Transverse colon (tissue), 4 donors: ENCODE data around the gene MAJIN. TPM values are rescaled to one million over a fixed set of nuclear protein-coding genes. Genes with fewer than 3 reads are reported as not detected.

Experiments used
- DNase-seq: peaks from one replicate; pipeline ENCODE4 v3.0.0-alpha.2; 2019
- H3K27ac ChIP-seq, 4 donors: fragments of 200-600 bp; sonication (generic); 2 replicates each; pipeline ENCODE4 v1.5.1; 2016 to 2018; ENCODE audit warnings: inconsistent platforms in 4 of 4
- H3K27me3 ChIP-seq: fragments of 200-600 bp; sonication (generic); 2 replicates; pipeline ENCODE4 v1.5.1; 2017; ENCODE audit warnings: inconsistent platforms
- H3K36me3 ChIP-seq, 4 donors: fragments of 200-600 bp; sonication (generic); 2 replicates each; pipeline ENCODE4 v1.5.1; 2017 to 2019; ENCODE audit warnings: inconsistent platforms in 4 of 4
- H3K4me1 ChIP-seq, 4 donors: fragments of 200-600 bp; sonication (generic); 2 replicates each; pipeline ENCODE4 v1.5.1; 2017 to 2020; ENCODE audit warnings: inconsistent platforms in 4 of 4
- H3K4me3 ChIP-seq, 4 donors: fragments of 200-600 bp; sonication (generic); 1 replicate in 1 of 4; 2 replicates in 3 of 4; pipeline versions ENCODE4 v1.5.1 to v1.6.1; 2017 to 2019; ENCODE audit warnings: inconsistent platforms in 4 of 4
- H3K9me3 ChIP-seq, 2 donors: fragments of 200-600 bp; sonication (generic); 2 replicates each; pipeline ENCODE4 v1.5.1; 2017 to 2019; ENCODE audit warnings: inconsistent platforms in 2 of 2
- CTCF ChIP-seq, 5 experiments: fragments of 200-600 bp in 3 of 5; fragments of 450-650 bp in 2 of 5; sonication (generic) in 3 of 5; IDR thresholded peaks; 1 replicate in 2 of 5; 2 replicates in 3 of 5; pipeline ENCODE4 v1.5.1; 2016 to 2017; ENCODE audit warnings: antibody characterized with exemption in 5 of 5, inconsistent platforms in 3 of 5, mild to moderate bottlenecking in 2 of 5, moderate library complexity in 1 of 5
- EP300 ChIP-seq: sonication (generic); formaldehyde crosslinking; IDR thresholded peaks from one replicate; pipeline ENCODE4 v1.6.1; 2017; ENCODE audit warnings: antibody characterized with exemption, low read depth
- POLR2A ChIP-seq: fragments of 450-650 bp; IDR thresholded peaks from one replicate; pipeline ENCODE4 v1.6.1; 2016; ENCODE audit warnings: antibody characterized with exemption, mild to moderate bottlenecking, moderate library complexity
- POLR2AphosphoS5 ChIP-seq, 3 donors: sonication (generic); formaldehyde crosslinking; IDR thresholded peaks; one replicate each; pipeline ENCODE4 v1.6.1; 2016; ENCODE audit warnings: antibody characterized with exemption in 3 of 3
- WGBS, 2 donors: methylation state at CpG; one replicate each; pipeline ENCODE4 v1.1.5; 2018; ENCODE audit warnings: low coverage in 1 of 2; 5-methylcytosine and 5-hydroxymethylcytosine counted together
- in situ Hi-C, 4 donors: fragments of 200-750 bp; cut with MboI; loops; one replicate each; pipeline versions ENCODE4 v1.15.0 to v1.15.1; 2017; ENCODE audit warnings: low sequenced_read_pairs in 3 of 4, low pct_ligation_motif_present in 1 of 4, low pct_unique_long_range_greater_than_20kb in 1 of 4
- intact Hi-C: fragments of 100-400 bp; cut with DNase I; formaldehyde crosslinking; loops from one replicate; pipeline ENCODE4 v1.15.1; 2023; ENCODE audit warnings: low total_unique reads
- total RNA-seq, 4 donors: library from RNA; depleted of rRNA; stranded (reverse); fragments of >200 nt; gene quantifications; one replicate each; pipeline ENCODE4 v1.1.0, GENCODE V29; 2016

The MAJIN gene
- total RNA-seq, 4 donors from 2014 or later: not detected

DNA sequence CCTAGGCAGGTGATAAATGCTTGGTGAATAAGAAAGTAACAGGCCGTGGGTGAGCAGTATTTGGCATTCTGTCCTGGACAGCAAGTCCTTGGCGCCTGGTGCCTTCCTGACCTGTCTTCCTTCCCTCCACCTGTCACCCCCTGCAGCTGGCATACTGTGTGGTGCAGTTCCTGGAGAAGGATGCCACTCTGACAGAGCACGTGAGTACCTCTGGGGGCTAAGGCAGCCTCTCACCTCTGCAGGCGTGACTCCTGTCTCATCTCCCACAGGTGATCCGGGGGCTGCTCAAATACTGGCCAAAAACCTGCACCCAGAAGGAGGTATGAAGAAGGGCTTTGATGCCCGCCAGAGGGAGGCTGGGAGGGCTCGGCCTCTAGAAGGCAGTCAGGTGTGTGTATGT is 40.6 kb downstream of the MAJIN start:
- TF ChIP-seq EP300 (no peak), POLR2A (no peak), CTCF (IDR thresholded peaks at IDR 0.05) (no peak), POLR2AphosphoS5 (IDR thresholded peaks at IDR 0.05) (no peak)
- in situ Hi-C loops (no loop called here), intact Hi-C loops (no loop called here)
- Histone ChIP-seq H3K4me3 (no peak overlapping the region), H3K36me3 (peaks cover 0 to 26% (median 12%) of the 10 kb centered on the region in 4 donors), H3K27me3 (no peaks in the 10 kb centered on the region), H3K4me1 (peaks cover 0 to 3% (median 0%) of the 10 kb centered on the region in 4 donors), H3K9me3 (no peaks in the 10 kb centered on the region), H3K27ac (no peak overlapping the region)
- 99 to 100% methylated on average over 2 to 7 of the region's 7 CpGs for WGBS, 2 donors
- no peak for DNase-seq

DNA sequence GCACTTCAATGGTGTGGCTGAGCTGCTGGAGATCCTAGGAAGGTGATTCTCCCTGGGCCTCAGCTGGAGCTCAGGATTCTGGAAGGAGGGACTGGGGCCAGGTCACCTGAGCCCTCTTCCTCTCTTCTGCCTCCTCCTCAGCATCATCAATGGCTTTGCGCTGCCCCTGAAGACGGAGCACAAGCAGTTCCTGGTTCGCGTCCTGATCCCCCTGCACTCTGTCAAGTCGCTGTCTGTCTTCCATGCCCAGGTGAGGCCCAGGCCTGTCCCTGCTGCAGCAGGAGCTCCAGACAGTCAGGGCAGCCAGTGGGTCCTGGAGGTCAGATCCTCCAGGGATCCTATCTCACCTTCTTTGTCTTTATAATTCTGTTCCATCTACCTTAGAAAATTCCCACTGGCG is 41.6 kb downstream of the MAJIN start:
- Histone ChIP-seq H3K27ac (no peak overlapping the region), H3K9me3 (no peaks in the 10 kb centered on the region), H3K4me1 (peaks cover 8 to 12% (median 9%) of the 10 kb centered on the region in 4 donors), H3K27me3 (no peaks in the 10 kb centered on the region), H3K36me3 (peaks cover 0 to 26% (median 12%) of the 10 kb centered on the region in 4 donors), H3K4me3 (no peak overlapping the region)
- intact Hi-C loops (no loop called here), in situ Hi-C loops (no loop called here)
- WGBS, 2 donors: 100% methylated on average over 1 to 6 of the region's 6 CpGs
- no peak for DNase-seq
- no peak for TF ChIP-seq CTCF (IDR thresholded peaks at IDR 0.05)

DNA sequence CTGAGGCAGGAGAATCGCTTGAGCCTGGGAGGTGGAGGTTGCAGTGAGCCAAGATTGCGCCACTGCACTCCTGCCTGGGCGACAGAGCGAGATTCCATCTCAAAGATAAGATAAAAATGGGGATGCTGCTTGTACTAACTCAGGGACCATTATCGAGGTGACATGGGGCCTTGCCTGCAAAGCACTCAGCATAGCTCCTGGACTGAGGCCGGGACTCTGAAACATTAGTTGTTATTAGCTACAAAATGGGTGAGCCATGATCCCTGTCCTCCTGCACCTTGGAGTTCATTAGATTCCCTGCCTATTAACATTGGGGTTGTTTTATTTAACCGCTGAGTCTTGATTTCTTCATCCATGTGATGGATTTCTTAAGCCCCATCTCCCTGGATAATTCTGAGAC is 42.3 kb downstream of the MAJIN start:
- in situ Hi-C loops (no loop called here), intact Hi-C loops (loop anchor here (5.0 kb wide), 1 partner anchor 68 kb away; the partner anchor contains the start of gene BATF2)
- DNase-seq: no peak
- whole genome bisulfite sequencing, 2 donors: 93 to 100% methylated on average over 6 to 7 of the region's 7 CpGs
- Histone ChIP-seq H3K4me1 (peaks cover 8 to 18% (median 12%) of the 10 kb centered on the region in 4 donors), H3K27me3 (no peaks in the 10 kb centered on the region), H3K27ac (no peak overlapping the region), H3K36me3 (peaks cover 0 to 26% (median 12%) of the 10 kb centered on the region in 4 donors), H3K4me3 (no peak overlapping the region), H3K9me3 (no peaks in the 10 kb centered on the region)
- TF ChIP-seq POLR2AphosphoS5 (IDR thresholded peaks at IDR 0.05) (no peak), POLR2A (no peak), CTCF (IDR thresholded peaks at IDR 0.05) (no peak), EP300 (no peak)

DNA sequence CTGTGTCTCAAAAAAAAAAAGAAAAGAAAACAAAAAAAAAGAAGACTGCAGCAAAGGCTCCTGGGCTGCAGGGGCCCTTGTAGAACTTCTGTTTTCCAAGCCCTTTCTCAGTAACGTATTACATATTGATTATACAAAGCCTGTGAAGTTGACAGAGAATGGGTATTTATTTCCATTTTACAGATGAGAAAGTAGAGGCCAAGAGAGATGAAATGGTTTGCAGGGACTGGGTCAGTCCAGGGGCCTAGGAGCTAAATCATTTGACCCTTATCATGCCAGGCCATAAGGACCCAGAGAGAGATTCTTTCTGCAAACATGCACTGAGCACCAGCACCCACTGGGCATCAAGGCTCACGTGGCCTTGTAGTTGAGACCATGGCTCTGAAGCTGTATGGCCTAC is 43.0 kb downstream of the MAJIN start:
- intact Hi-C loops: loop anchor here (5.0 kb wide), 1 partner anchor 68 kb away; the partner anchor contains the start of gene BATF2
- WGBS, 2 donors: 93% methylated on average over 2 of the region's 2 CpGs
- in situ Hi-C loops: no loop called here
- Histone ChIP-seq H3K27me3 (no peaks in the 10 kb centered on the region), H3K27ac (no peak overlapping the region), H3K9me3 (no peaks in the 10 kb centered on the region), H3K4me3 (no peak overlapping the region), H3K4me1 (peaks cover 8 to 22% (median 12%) of the 10 kb centered on the region in 4 donors), H3K36me3 (peaks cover 0 to 26% (median 12%) of the 10 kb centered on the region in 4 donors)
- no peak for DNase-seq
- no peak for TF ChIP-seq POLR2AphosphoS5 (IDR thresholded peaks at IDR 0.05)
- TF ChIP-seq EP300: no peak
- TF ChIP-seq CTCF (IDR thresholded peaks at IDR 0.05): no peak
- TF ChIP-seq POLR2A: no peak
